Peyer's patch (tissue), 4 donors: Measurements from ENCODE around the gene SPATS1.

Source experiments
- POLR2A ChIP-seq, 2 donors: fragments of 450-650 bp; IDR thresholded peaks; one replicate each; pipeline ENCODE4 v1.5.1; 2017; ENCODE audit warnings: antibody characterized with exemption in 2 of 2, mild to moderate bottlenecking in 2 of 2, moderate library complexity in 2 of 2
- TF ChIP-seq, protein P1 (sequence below), 6 experiments: fragments of 450-650 bp in 4 of 6; fragments of 200-600 bp in 2 of 6; sonication (generic) in 1 of 6; IDR thresholded peaks; one replicate each; pipeline ENCODE4 v1.5.1; 2017 to 2019; ENCODE audit warnings: antibody characterized with exemption in 6 of 6, mild to moderate bottlenecking in 3 of 6, moderate library complexity in 1 of 6

DNA sequence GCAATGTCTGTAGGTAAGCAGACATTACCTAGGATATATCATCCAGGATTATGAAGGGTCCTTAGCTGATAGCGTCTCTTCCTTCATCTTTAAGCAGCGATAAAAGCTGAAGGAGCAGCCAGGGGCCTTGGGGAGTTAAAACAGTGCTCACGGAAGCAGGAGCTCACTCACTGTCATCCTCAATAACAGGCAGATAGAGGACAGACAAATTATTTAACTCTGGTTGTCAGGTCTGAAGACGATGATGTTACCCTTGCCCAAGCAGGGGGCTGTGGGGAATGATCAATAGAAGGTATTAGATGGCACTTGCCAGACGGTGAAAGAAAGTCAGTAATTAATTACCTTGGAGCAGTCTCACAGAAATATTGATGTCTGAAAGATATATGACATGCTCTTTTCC, 12.6 kb upstream of the SPATS1 start:
- TF ChIP-seq, protein P1, sequence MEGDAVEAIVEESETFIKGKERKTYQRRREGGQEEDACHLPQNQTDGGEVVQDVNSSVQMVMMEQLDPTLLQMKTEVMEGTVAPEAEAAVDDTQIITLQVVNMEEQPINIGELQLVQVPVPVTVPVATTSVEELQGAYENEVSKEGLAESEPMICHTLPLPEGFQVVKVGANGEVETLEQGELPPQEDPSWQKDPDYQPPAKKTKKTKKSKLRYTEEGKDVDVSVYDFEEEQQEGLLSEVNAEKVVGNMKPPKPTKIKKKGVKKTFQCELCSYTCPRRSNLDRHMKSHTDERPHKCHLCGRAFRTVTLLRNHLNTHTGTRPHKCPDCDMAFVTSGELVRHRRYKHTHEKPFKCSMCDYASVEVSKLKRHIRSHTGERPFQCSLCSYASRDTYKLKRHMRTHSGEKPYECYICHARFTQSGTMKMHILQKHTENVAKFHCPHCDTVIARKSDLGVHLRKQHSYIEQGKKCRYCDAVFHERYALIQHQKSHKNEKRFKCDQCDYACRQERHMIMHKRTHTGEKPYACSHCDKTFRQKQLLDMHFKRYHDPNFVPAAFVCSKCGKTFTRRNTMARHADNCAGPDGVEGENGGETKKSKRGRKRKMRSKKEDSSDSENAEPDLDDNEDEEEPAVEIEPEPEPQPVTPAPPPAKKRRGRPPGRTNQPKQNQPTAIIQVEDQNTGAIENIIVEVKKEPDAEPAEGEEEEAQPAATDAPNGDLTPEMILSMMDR (IDR thresholded peaks at IDR 0.05) = no peak
- TF ChIP-seq POLR2A (IDR thresholded peaks at IDR 0.05) = no peak
